ENCODE measurements around the gene NCCRP1.

DNA sequence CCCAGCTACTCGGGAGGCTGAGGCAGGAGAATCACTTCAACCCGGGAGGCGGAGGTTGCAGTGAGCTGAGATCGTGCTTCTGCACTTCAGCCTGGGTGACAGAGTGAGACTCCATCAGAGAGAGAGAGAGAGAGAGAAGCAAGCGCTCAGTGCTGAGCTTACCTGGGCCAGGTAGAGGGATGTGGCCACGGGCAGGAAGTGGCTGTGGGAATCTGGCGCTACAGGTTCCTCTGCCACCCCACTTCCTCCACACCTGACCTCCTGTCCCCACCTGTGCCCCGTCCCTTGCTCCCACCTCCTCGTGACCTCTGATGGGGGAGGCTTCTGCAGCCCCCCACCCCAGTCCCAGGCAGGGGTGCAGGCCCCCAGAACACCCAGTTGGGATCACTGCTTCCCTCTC lies 1.0 kb upstream of the NCCRP1 start:
- TF ChIP-seq GATA3 (IDR thresholded peaks at IDR 0.05; ENCODE audit: low read depth, low read length) = no peak
- TF ChIP-seq GATA2 (IDR thresholded peaks at IDR 0.05; ENCODE audit: low read depth, low read length) = no peak

Data from SH-SY5Y (cell line).